ENCODE data around the gene SCN3B. TPM values are rescaled to one million over a fixed set of nuclear protein-coding genes. Genes with fewer than 3 reads are reported as not detected.

SCN3B gene
- total and polyA plus RNA-seq, 2 of the 4 experiments (the other 2 are of a cell fraction): under 0.01 to 0.03 TPM

DNA sequence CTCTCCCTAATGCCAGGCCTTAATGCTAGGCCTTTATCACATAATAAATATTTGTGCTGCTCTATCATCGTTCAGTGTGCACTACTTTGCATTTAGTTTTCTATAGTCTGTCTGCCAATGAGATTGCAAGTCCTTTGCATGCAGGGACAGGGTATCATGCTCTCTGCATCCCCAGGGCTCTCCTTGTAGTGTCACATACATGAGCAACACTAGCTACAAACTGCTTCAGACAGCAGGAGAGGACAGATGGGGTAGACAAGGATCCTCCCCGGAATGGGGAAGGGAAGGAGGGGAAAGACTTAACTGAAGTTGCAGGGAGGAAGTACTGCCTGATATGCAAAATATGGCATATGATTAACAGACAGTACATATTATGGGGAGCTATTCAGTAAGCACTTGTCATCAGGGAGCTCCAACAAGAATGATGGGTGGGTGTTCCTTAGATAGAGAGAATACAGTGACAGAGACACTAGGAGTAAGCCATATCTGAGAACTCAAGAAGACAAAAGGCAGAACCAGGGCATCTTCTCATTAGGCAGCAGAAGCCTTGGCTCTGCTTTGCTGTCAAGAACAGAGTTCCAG is 44.2 kb upstream of the SCN3B start:
- H3K14ac ChIP-seq (replicated peaks; ENCODE audit: low read depth, low read length): no peak overlapping the region
- no peak overlapping the region for H2AK5ac ChIP-seq (ENCODE audit: low read depth, low read length)
- H3K9me1 ChIP-seq (ENCODE audit: insufficient read depth, low read length): no peaks in the 10 kb centered on the region
- no peaks in the 10 kb centered on the region for H3K9me3 ChIP-seq (ENCODE audit: control insufficient read depth, insufficient read depth, low read length)
- DNase-seq: no peak
- H2AFZ ChIP-seq (replicated peaks; ENCODE audit: low read length, poor library complexity): no peak overlapping the region
- no peak overlapping the region for H4K91ac ChIP-seq (ENCODE audit: insufficient read depth, low read depth, low read length)
- ChIA-PET POLR2A (ENCODE audit: unreplicated experiment) (no interaction called here), CTCF (interaction anchor here (1.7 kb wide), 1 partner anchor 9 kb away, joined by 7 read pairs; no protein-coding TSS in a partner anchor)
- dilution Hi-C loops (cut with HindIII; ENCODE audit: low sequenced_read_pairs, unreplicated experiment): no loop called here
- no peak overlapping the region for H3K23ac ChIP-seq (ENCODE audit: low read depth, low read length)
- no peaks in the 10 kb centered on the region for H3K4me1 ChIP-seq (ENCODE audit: control insufficient read depth, insufficient read depth, low read length)
- no peak overlapping the region for H3K4me2 ChIP-seq (ENCODE audit: low read depth, low read length)
- no peak overlapping the region for H2BK15ac ChIP-seq (ENCODE audit: low read depth, low read length)
- no peak overlapping the region for H3K18ac ChIP-seq (ENCODE audit: low read depth, low read length)
- H2BK120ac ChIP-seq (ENCODE audit: low read depth, low read length): no peak overlapping the region
- H3K79me1 ChIP-seq (ENCODE audit: low read depth in 1 of 2, low read length in 2 of 2): no peaks in the 10 kb centered on the region
- H4K8ac ChIP-seq (ENCODE audit: low read depth in 2 of 2, low read length in 2 of 2): no peak overlapping the region
- H2BK5ac ChIP-seq (ENCODE audit: low read depth, low read length, poor library complexity, severe bottlenecking): no peak overlapping the region
- no peak overlapping the region for H3K4me3 ChIP-seq (ENCODE audit: insufficient read depth, low read depth, low read length)
- no peak overlapping the region for H2AK9ac ChIP-seq (replicated peaks; ENCODE audit: low read depth, low read length, poor library complexity)
- intact Hi-C loops (cut with micrococcal nuclease): no loop called here
- H3K4ac ChIP-seq (ENCODE audit: low read depth, low read length): no peak overlapping the region
- H4K5ac ChIP-seq (ENCODE audit: low read depth, low read length): no peak overlapping the region
- H4K20me1 ChIP-seq (ENCODE audit: insufficient read depth, low read length): no peaks in the 10 kb centered on the region
- H3K36me3 ChIP-seq (ENCODE audit: control insufficient read depth, insufficient read depth, low read length): no peaks in the 10 kb centered on the region
- no peak overlapping the region for H3K27ac ChIP-seq (ENCODE audit: insufficient read depth, low read length)
- no TSS peak for BruUV-seq (replicated peaks)
- in situ Hi-C loops (cut with MboI; ENCODE audit: low sequenced_read_pairs): no loop called here
- TF ChIP-seq MAZ (IDR thresholded peaks at IDR 0.05; ENCODE audit: borderline replicate concordance, low read depth, low read length) (no peak), MAFK (IDR thresholded peaks at IDR 0.05; ENCODE audit: low read depth, low read length) (no peak), SMC3 (IDR thresholded peaks at IDR 0.05; ENCODE audit: low read depth, low read length) (no peak), RFX5 (IDR thresholded peaks at IDR 0.05; ENCODE audit: low read depth, low read length) (no peak), CEBPB (IDR thresholded peaks at IDR 0.05; ENCODE audit: low read depth, low read length) (no peak), RAD21 (IDR thresholded peaks at IDR 0.05; ENCODE audit: low read length) (no peak), CTCF (conservative IDR thresholded peaks at IDR 0.05; ENCODE audit: low read depth, low read length) (no peak), NFE2L2 (IDR thresholded peaks at IDR 0.05; ENCODE audit: low read depth, low read length) (no peak), MXI1 (IDR thresholded peaks at IDR 0.05; ENCODE audit: borderline replicate concordance, low read depth, low read length) (no peak), RCOR1 (IDR thresholded peaks at IDR 0.05; ENCODE audit: insufficient replicate concordance, low read length) (no peak), FOS (IDR thresholded peaks at IDR 0.05; ENCODE audit: low read depth, low read length) (no peak)
- no CpG with 5 or more reads among the region's 2 CpGs for WGBS, 2 experiments (ENCODE audit: extremely low coverage in 2 of 2, insufficient read length in 1 of 2)
- H3K9ac ChIP-seq (ENCODE audit: low read depth, low read length): no peak overlapping the region
- ATAC-seq (ENCODE audit: low read depth): no peak
- H3K56ac ChIP-seq (ENCODE audit: extremely low read depth, insufficient read depth, low read length): no peak overlapping the region
- no peak overlapping the region for H2BK20ac ChIP-seq (ENCODE audit: low read depth, low read length)
- peaks cover 19% of the 10 kb centered on the region for H3K27me3 ChIP-seq (ENCODE audit: control insufficient read depth, insufficient read depth, low read length)
